K562 (cell line): ENCODE data around the gene CCDC3. TPM values are rescaled to one million over a fixed set of nuclear protein-coding genes. Genes with fewer than 3 reads are reported as not detected.

ENCODE experiments used
- ATAC-seq: fragments of 200-7000 bp; cut with Tn5 transposase; 3 replicates; pipeline ENCODE4 v1.9.1; 2020; ENCODE audit warnings: moderate library complexity
- BruUV-seq: library from RNA; stranded (reverse); fragments of 400-500 nt; replicated peaks from 2 replicates; lab custom pipeline; 2021; lab: Mats Ljungman, UMichigan
- CTCF ChIA-PET: fragments of 300-600 bp; formaldehyde crosslinking; extraction: SDS; loops from one replicate; lab custom pipeline; 2021; ENCODE audit warnings: low intra/inter-chr PET ratio; lab: Yijun Ruan, JAX
- POLR2A ChIA-PET: fragments of 300-600, 350-650 bp; sonication (Branson Sonifier 250); formaldehyde crosslinking; extraction: SDS; loops from one replicate; lab custom pipeline; 2021; ENCODE audit warnings: antibody characterized with exemption, inconsistent platforms; lab: Yijun Ruan, JAX
- DNase-seq, 4 experiments: peaks; one replicate each; pipeline versions ENCODE4 v3.0.0 to v3.0.0-alpha.2; 2011 to 2018; ENCODE audit warnings: low spot score in 3 of 4, mixed read lengths in 3 of 4; ENCODE audit errors: extremely low read depth in 1 of 4
- FAIRE-seq: peaks from 2 replicates; lab custom pipeline; 2011; peaks lifted over from hg19 to GRCh38; lab: Jason Lieb, UNC
- H2AFZ ChIP-seq: 2 replicates; pipeline ENCODE4 v1.6.0; 2011; ENCODE audit warnings: low read depth, low read length, control low read depth, inconsistent platforms
- H3K27ac ChIP-seq: fragments of 200-600 bp; 3 replicates; pipeline ENCODE4 v1.8.0; 2011; ENCODE audit warnings: low read depth, mild to moderate bottlenecking, control low read depth, inconsistent platforms, low read length, moderate library complexity, mixed read lengths; ENCODE audit errors: extremely low read depth
- H3K27me3 ChIP-seq, 2 experiments: fragments of 300-600 bp in 1 of 2; 2 replicates in 1 of 2; 3 replicates in 1 of 2; pipeline versions ENCODE4 v1.6.0 to v1.8.0; 2011; ENCODE audit warnings: inconsistent platforms in 2 of 2, low read length in 2 of 2, mild to moderate bottlenecking in 1 of 2, mixed read lengths in 1 of 2, moderate library complexity in 1 of 2; ENCODE audit not compliant: control insufficient read depth in 2 of 2, insufficient read depth in 2 of 2
- H3K36me3 ChIP-seq: fragments of 300-600 bp; 3 replicates; pipeline ENCODE4 v1.8.0; 2011; ENCODE audit warnings: mild to moderate bottlenecking, low read length, inconsistent platforms; ENCODE audit not compliant: control insufficient read depth, insufficient read depth
- H3K4me1 ChIP-seq, 2 experiments: fragments of 200-600 bp in 1 of 2; replicated peaks in 1 of 2; 2 replicates in 1 of 2; 3 replicates in 1 of 2; pipeline versions ENCODE4 v1.5.1 to v1.8.0; 2011; ENCODE audit warnings: inconsistent platforms in 2 of 2, low read length in 2 of 2, mild to moderate bottlenecking in 1 of 2, mixed read lengths in 1 of 2, moderate library complexity in 1 of 2; ENCODE audit not compliant: control insufficient read depth in 2 of 2, insufficient read depth in 2 of 2
- H3K4me2 ChIP-seq: 2 replicates; pipeline ENCODE4 v1.6.1; 2011; ENCODE audit warnings: low read length, control low read depth, inconsistent platforms, mixed read lengths; ENCODE audit not compliant: insufficient read depth
- H3K4me3 ChIP-seq: fragments of 200-600 bp; sonication (generic), shearing (Covaris generic); 2 replicates; pipeline ENCODE4 v1.5.1; 2016; ENCODE audit warnings: control low read depth, inconsistent platforms
- H3K79me2 ChIP-seq: fragments of 200-600 bp; 3 replicates; pipeline ENCODE4 v1.8.0; 2011; ENCODE audit warnings: low read length, inconsistent platforms; ENCODE audit not compliant: control insufficient read depth, insufficient read depth
- H3K9ac ChIP-seq, 2 experiments: 2 replicates each; pipeline versions ENCODE4 v1.6.0 to v1.6.1; 2011; ENCODE audit warnings: low read depth in 2 of 2, low read length in 2 of 2, control low read depth in 1 of 2, inconsistent platforms in 1 of 2, mild to moderate bottlenecking in 1 of 2, mixed read lengths in 1 of 2; ENCODE audit not compliant: insufficient read depth in 1 of 2
- H3K9me1 ChIP-seq: one replicate; pipeline ENCODE4 v1.6.0; 2011; ENCODE audit warnings: inconsistent platforms, mild to moderate bottlenecking, low read length, moderate library complexity; ENCODE audit not compliant: control insufficient read depth, insufficient read depth
- H3K9me3 ChIP-seq: replicated peaks from 2 replicates; pipeline ENCODE4 v1.5.1; 2011; ENCODE audit warnings: low read depth, low read length, inconsistent platforms; ENCODE audit not compliant: control insufficient read depth, insufficient read depth
- H4K20me1 ChIP-seq: replicated peaks from 2 replicates; pipeline ENCODE4 v1.6.1; 2011; ENCODE audit warnings: low read length, inconsistent platforms, mixed read lengths; ENCODE audit not compliant: control insufficient read depth, insufficient read depth
- CBX5 ChIP-seq: IDR thresholded peaks from 2 replicates; pipeline ENCODE4 v1.6.1; 2014; ENCODE audit warnings: low read depth, borderline replicate concordance
- DMBX1 ChIP-seq: fragments of 250-450 bp; sonication (Bioruptor Pico); IDR thresholded peaks from 2 replicates; pipeline ENCODE4 v1.8.0; 2022; ENCODE audit warnings: inconsistent platforms, mild to moderate bottlenecking, moderate library complexity, borderline replicate concordance
- FOSL1 ChIP-seq: fragments of 200-800 bp; sonication (Bioruptor generic); conservative IDR thresholded peaks from 2 replicates; pipeline ENCODE4 v1.6.1; 2016; ENCODE audit warnings: missing genetic modification characterization, missing compliant biosample characterization
- KDM2B ChIP-seq: fragments of 250-450 bp; sonication (Bioruptor Pico); IDR thresholded peaks from 2 replicates; pipeline ENCODE4 v1.8.0; 2021; ENCODE audit warnings: mild to moderate bottlenecking, moderate library complexity
- MNT ChIP-seq, 2 experiments: fragments of 450-650 bp; conservative IDR thresholded peaks; 2 replicates each; pipeline ENCODE4 v1.6.1; 2017; ENCODE audit warnings: mild to moderate bottlenecking in 2 of 2, moderate library complexity in 2 of 2
- PTRF ChIP-seq: fragments of 450-650 bp; IDR thresholded peaks from 2 replicates; pipeline ENCODE4 v1.6.1; 2016; ENCODE audit warnings: mild to moderate bottlenecking, missing genetic modification characterization, missing compliant biosample characterization
- RAD21 ChIP-seq, 2 experiments: fragments of 250-450 bp in 1 of 2; fragments of 450-650 bp in 1 of 2; sonication (Bioruptor Pico) in 1 of 2; formaldehyde crosslinking in 1 of 2; IDR thresholded peaks in 1 of 2; conservative IDR thresholded peaks in 1 of 2; 2 replicates each; pipeline versions ENCODE4 v1.4.0 to v1.8.0; 2020 to 2022; ENCODE audit warnings: mild to moderate bottlenecking in 2 of 2, moderate library complexity in 1 of 2
- REST ChIP-seq, 2 experiments: fragments of 450-650 bp; formaldehyde crosslinking in 1 of 2; IDR thresholded peaks; 2 replicates each; pipeline versions ENCODE4 v1.4.0 to v1.6.1; 2014 to 2020; ENCODE audit warnings: mild to moderate bottlenecking in 2 of 2, borderline replicate concordance in 1 of 2, low read depth in 1 of 2
- RNF2 ChIP-seq: sonication (generic); IDR thresholded peaks from 2 replicates; pipeline ENCODE4 v1.6.1; 2016
- SMARCE1 ChIP-seq: fragments of 450-650 bp; IDR thresholded peaks from 2 replicates; pipeline ENCODE4 v1.7.1; 2016; ENCODE audit warnings: mild to moderate bottlenecking
- SMC3 ChIP-seq: conservative IDR thresholded peaks from 2 replicates; pipeline ENCODE4 v1.6.1; 2011; ENCODE audit warnings: low read depth, low read length, improper control_type of control experiment; ENCODE audit not compliant: insufficient read depth
- TAF9B ChIP-seq: fragments of 450-650 bp; IDR thresholded peaks from 2 replicates; pipeline ENCODE4 v1.6.1; 2018; ENCODE audit warnings: mild to moderate bottlenecking; ENCODE audit not compliant: partially characterized antibody
- TFAM ChIP-seq: fragments of 250-450 bp; sonication (Bioruptor Pico); conservative IDR thresholded peaks from 2 replicates; pipeline ENCODE4 v1.5.0; 2021; ENCODE audit warnings: mild to moderate bottlenecking, moderate library complexity
- TRIM24 ChIP-seq, 2 experiments: fragments of 450-650 bp; IDR thresholded peaks; 2 replicates each; pipeline ENCODE4 v1.6.1; 2016
- WGBS: fragments of 100-300 bp; shearing (Covaris generic); methylation state at CpG from one replicate; pipeline ENCODE4 v1.1.6; 2016; ENCODE audit warnings: low coverage, mixed read lengths; ENCODE audit not compliant: insufficient coverage; ENCODE audit errors: missing lambda C conversion rate; 5-methylcytosine and 5-hydroxymethylcytosine counted together
- in situ Hi-C: fragments of 300-500 bp; cut with MboI; formaldehyde crosslinking; loops from 4 replicates; pipeline ENCODE4 v1.15.0; 2018; ENCODE audit warnings: inconsistent platforms, mixed read lengths
- intact Hi-C: fragments of 100-400 bp; cut with micrococcal nuclease; formaldehyde crosslinking; loops from 2 replicates; pipeline ENCODE4 v1.14.2; 2022
- polyA plus RNA-seq, 8 experiments: library from polyadenylated mRNA; depleted of rRNA in 4 of 8; stranded (reverse) in 5 of 8; unstranded in 3 of 8; fragments of >200 nt; fragmentation: Nextera tagmentation in 2 of 8; fragmentation: Illumina TruSeq in 1 of 8; extraction: Ambion mirVana in 2 of 8; extraction: Trizol in 1 of 8; gene quantifications; 2 replicates each; pipeline versions ENCODE4 v1.2.1 to v1.2.3, GENCODE V29; 2011 to 2014; ENCODE audit warnings: inconsistent platforms in 1 of 8, missing spikeins in 1 of 8
- total RNA-seq, 7 experiments: library from RNA; depleted of rRNA in 6 of 7; stranded (reverse); fragments of >200 nt in 6 of 7; fragmentation: Illumina TruSeq in 2 of 7; extraction: Trizol in 2 of 7; gene quantifications; 2 replicates each; pipeline versions ENCODE4 v1.2.1 to v1.2.3, GENCODE V29; 2011 to 2021; ENCODE audit warnings: low replicate concordance in 1 of 7

CCDC3 gene
- total and polyA plus RNA-seq, 9 of the 15 experiments (the other 6 are each of a cell fraction or from before 2014, with no cell fraction given): not detected

GRCh38 chr10:12902135-12902572, 99.4 kb downstream of the CCDC3 start:
- H3K9me3 ChIP-seq: no peaks in the 10 kb centered on the region
- in situ Hi-C loops: no loop called here
- no peaks in the 10 kb centered on the region for H3K79me2 ChIP-seq
- ATAC-seq: peak; percentile 75
- no peak overlapping the region for H3K4me2 ChIP-seq
- H3K36me3 ChIP-seq: no peaks in the 10 kb centered on the region
- peak; percentile 62 to 69 (median 65) for DNase-seq
- ChIA-PET POLR2A (interaction anchor here (0.5 kb wide), 1 partner anchor 8 kb away, joined by 3 read pairs; no protein-coding TSS in a partner anchor), CTCF (no interaction called here)
- 0% methylated on average over 2 of the region's 2 CpGs for whole genome bisulfite sequencing
- peaks cover 3% of the 10 kb centered on the region; the same call in 1 of the 2 replicates for H4K20me1 ChIP-seq
- H3K27ac ChIP-seq: no peak overlapping the region
- H2AFZ ChIP-seq: no peak overlapping the region
- no TSS peak for BruUV-seq
- peaks cover 11 to 40% of the 10 kb centered on the region in 2 experiments for H3K27me3 ChIP-seq
- no peaks in the 10 kb centered on the region for H3K4me1 ChIP-seq
- intact Hi-C loops: loop anchor here (10.0 kb wide), 3 partner anchors 117 to 187 kb away; no protein-coding TSS in a partner anchor
- no peak overlapping the region for H3K4me3 ChIP-seq
- FAIRE-seq: peak; percentile 84
- no peak overlapping the region for H3K9ac ChIP-seq
- no peaks in the 10 kb centered on the region for H3K9me1 ChIP-seq
- TF ChIP-seq TRIM24 (IDR thresholded peaks at IDR 0.05) (no peak), SMARCE1 (no peak), RAD21 (CRISPR knock-in tag; conservative IDR thresholded peaks at IDR 0.05 in 1 of 2, IDR thresholded peaks at IDR 0.05 in 1 of 2) (peak; percentile 44 to 65), REST (IDR thresholded peaks at IDR 0.05; ENCODE audit: borderline replicate concordance) (peak; percentile 38; the same call in 1 of the 2 replicates), REST (CRISPR knock-in tag; IDR thresholded peaks at IDR 0.05; ENCODE audit: low read depth) (no peak), PTRF (tag) (no peak), FOSL1 (no peak), MNT (conservative IDR thresholded peaks at IDR 0.05) (no peak), DMBX1 (CRISPR knock-in tag) (no peak), CBX5 (no peak), KDM2B (CRISPR knock-in tag) (no peak), TAF9B (no peak), TFAM (no peak), SMC3 (0 out of 2 replicates have a peak, but pooled peaks have one; percentile 37), RNF2 (no peak)
